ENCODE measurements around the gene SELENOM. TPM values are rescaled to one million over a fixed set of nuclear protein-coding genes. Genes with fewer than 3 reads are reported as not detected.

SELENOM gene
- total RNA-seq, 1 donor from 2014 or later = 40.9 TPM

DNA sequence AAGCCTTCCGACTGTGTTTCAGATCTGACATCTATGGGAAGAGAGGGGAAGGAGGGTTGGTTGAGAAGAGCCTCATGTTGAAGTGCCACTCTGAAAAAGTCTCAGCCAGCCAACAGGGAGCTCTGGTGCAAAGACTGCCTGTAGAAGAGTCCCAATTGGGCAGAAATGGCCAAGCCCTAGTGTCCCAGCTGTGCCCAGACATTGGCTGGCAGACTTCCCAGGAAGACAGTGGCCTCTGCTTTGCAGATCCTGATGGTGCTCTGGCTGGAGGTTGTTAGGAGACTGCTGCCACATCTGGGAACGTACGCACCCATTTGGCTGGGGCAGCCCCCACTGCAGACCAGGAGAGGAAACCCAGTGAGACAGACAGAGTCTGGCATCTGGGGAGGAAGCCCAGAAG, 36.2 kb upstream of the SELENOM start:
- Mint-ChIP-seq H3K27me3 (ENCODE audit: unreplicated experiment) (peaks cover 3% of the 10 kb centered on the region), H3K4me3 (ENCODE audit: unreplicated experiment) (no peak overlapping the region), H3K4me1 (ENCODE audit: low read depth, unreplicated experiment) (peaks cover 2% of the 10 kb centered on the region), H3K36me3 (ENCODE audit: unreplicated experiment) (no peaks in the 10 kb centered on the region), H3K9me3 (ENCODE audit: unreplicated experiment) (peaks cover 4% of the 10 kb centered on the region), H3K27ac (ENCODE audit: unreplicated experiment) (no peak overlapping the region)
- TF ChIP-seq, protein P1, sequence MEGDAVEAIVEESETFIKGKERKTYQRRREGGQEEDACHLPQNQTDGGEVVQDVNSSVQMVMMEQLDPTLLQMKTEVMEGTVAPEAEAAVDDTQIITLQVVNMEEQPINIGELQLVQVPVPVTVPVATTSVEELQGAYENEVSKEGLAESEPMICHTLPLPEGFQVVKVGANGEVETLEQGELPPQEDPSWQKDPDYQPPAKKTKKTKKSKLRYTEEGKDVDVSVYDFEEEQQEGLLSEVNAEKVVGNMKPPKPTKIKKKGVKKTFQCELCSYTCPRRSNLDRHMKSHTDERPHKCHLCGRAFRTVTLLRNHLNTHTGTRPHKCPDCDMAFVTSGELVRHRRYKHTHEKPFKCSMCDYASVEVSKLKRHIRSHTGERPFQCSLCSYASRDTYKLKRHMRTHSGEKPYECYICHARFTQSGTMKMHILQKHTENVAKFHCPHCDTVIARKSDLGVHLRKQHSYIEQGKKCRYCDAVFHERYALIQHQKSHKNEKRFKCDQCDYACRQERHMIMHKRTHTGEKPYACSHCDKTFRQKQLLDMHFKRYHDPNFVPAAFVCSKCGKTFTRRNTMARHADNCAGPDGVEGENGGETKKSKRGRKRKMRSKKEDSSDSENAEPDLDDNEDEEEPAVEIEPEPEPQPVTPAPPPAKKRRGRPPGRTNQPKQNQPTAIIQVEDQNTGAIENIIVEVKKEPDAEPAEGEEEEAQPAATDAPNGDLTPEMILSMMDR (IDR thresholded peaks at IDR 0.05; ENCODE audit: partially characterized antibody, unreplicated experiment) = no peak
- DNase-seq = no peak

DNA sequence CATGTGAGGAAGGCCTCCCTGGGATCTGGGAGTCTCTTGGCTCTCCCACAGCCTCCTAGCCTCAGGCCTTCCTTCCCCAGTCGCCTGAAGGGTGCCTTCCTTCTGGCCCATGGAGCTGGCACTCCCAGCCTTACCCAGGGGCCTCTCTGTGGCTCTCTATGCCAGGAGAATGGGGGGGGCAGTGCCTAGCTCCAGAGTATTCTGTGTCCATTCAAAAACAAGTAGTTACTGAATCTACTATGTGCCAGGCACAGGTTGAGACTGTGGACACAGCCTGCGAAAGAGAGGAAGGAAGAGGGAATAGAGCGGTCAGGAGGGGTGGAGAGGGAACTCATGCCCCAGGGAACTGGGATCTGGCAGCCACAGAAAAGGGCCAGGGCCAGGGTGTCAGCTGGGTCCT, 35.7 kb upstream of the SELENOM start:
- DNase-seq = no peak
- TF ChIP-seq, protein P1 (IDR thresholded peaks at IDR 0.05; ENCODE audit: partially characterized antibody, unreplicated experiment) = no peak
- Mint-ChIP-seq H3K9me3 (ENCODE audit: unreplicated experiment) (peaks cover 4% of the 10 kb centered on the region), H3K36me3 (ENCODE audit: unreplicated experiment) (no peaks in the 10 kb centered on the region), H3K27me3 (ENCODE audit: unreplicated experiment) (peaks cover 3% of the 10 kb centered on the region), H3K4me3 (ENCODE audit: unreplicated experiment) (no peak overlapping the region), H3K4me1 (ENCODE audit: low read depth, unreplicated experiment) (peaks cover 2% of the 10 kb centered on the region), H3K27ac (ENCODE audit: unreplicated experiment) (no peak overlapping the region)

DNA sequence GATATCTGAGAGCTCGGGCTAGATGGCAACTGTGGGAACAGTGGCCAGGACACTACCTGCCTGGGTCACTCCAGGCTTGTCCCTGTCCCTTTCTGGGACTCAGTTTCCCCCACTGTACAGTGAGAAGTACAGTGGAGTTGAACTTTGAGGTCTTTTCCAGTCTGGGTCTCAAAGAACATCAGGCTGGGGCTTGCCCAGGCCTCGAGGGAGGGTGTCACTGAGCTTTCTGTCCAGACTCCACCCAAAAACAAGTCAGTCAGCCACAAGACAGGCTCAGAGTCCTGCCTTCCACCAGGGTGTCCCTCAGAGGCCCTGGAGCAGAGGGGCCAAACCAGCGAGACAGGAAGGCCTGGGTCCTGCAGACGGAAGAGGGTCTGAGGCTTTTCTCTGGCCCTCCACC, 34.9 kb upstream of the SELENOM start:
- H3K36me3 Mint-ChIP-seq (ENCODE audit: unreplicated experiment) = no peaks in the 10 kb centered on the region
- H3K9me3 Mint-ChIP-seq (ENCODE audit: unreplicated experiment) = peaks cover 4% of the 10 kb centered on the region
- no peak overlapping the region for H3K4me3 Mint-ChIP-seq (ENCODE audit: unreplicated experiment)
- H3K27me3 Mint-ChIP-seq (ENCODE audit: unreplicated experiment) = peaks cover 4% of the 10 kb centered on the region
- peaks cover 2% of the 10 kb centered on the region for H3K4me1 Mint-ChIP-seq (ENCODE audit: low read depth, unreplicated experiment)
- no peak overlapping the region for H3K27ac Mint-ChIP-seq (ENCODE audit: unreplicated experiment)
- DNase-seq = no peak
- TF ChIP-seq, protein P1 (IDR thresholded peaks at IDR 0.05; ENCODE audit: partially characterized antibody, unreplicated experiment) = no peak

DNA sequence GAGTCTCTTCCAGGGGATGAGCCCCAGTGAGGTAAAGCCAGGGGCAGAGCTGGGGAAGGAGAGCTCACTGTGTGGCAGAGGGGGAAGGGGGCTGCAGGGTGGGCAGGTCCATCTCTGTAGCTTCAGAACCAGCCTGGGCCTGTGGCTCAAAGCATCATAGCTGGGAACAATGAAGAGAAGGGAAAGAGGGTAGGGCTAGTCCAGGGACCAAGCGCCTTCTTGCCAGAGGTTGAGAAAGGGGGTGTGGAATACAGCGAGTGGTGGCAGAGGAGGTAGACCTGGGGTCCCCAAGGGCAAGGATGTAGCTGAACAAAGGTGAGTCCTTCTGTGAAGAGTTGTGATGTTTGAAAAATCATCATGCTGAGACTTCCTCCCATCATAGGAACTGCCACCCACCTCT, 34.2 kb upstream of the SELENOM start:
- no peak for DNase-seq
- no peak overlapping the region for H3K4me3 Mint-ChIP-seq (ENCODE audit: unreplicated experiment)
- no peak overlapping the region for H3K27ac Mint-ChIP-seq (ENCODE audit: unreplicated experiment)
- peaks cover 4% of the 10 kb centered on the region for H3K9me3 Mint-ChIP-seq (ENCODE audit: unreplicated experiment)
- peaks cover 2% of the 10 kb centered on the region for H3K4me1 Mint-ChIP-seq (ENCODE audit: low read depth, unreplicated experiment)
- peaks cover 5% of the 10 kb centered on the region for H3K27me3 Mint-ChIP-seq (ENCODE audit: unreplicated experiment)
- TF ChIP-seq, protein P1 (IDR thresholded peaks at IDR 0.05; ENCODE audit: partially characterized antibody, unreplicated experiment) = no peak
- no peaks in the 10 kb centered on the region for H3K36me3 Mint-ChIP-seq (ENCODE audit: unreplicated experiment)

DNA sequence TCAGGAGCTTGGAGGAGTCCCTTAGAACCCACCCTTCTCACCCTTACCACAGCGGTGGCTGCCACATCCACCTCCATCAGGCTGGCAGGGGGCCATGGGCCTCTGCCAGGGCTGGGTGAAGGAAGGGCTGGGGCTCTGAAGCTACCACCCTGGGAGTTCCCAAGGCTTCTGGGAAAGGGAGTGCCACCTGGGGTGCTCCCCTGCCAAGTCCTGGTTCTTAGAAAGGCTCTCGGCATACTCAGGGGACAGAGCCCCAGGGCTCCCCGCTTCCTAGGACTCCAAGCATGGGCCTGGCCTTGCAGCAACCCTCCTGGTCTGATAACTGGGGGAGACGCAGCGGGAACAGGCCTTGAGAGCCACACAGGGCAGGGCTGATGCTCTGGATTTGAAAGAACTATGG, 33.4 kb upstream of the SELENOM start:
- H3K36me3 Mint-ChIP-seq (ENCODE audit: unreplicated experiment) = no peaks in the 10 kb centered on the region
- peaks cover 2% of the 10 kb centered on the region for H3K4me1 Mint-ChIP-seq (ENCODE audit: low read depth, unreplicated experiment)
- TF ChIP-seq, protein P1 (IDR thresholded peaks at IDR 0.05; ENCODE audit: partially characterized antibody, unreplicated experiment) = no peak
- no peak overlapping the region for H3K27ac Mint-ChIP-seq (ENCODE audit: unreplicated experiment)
- H3K27me3 Mint-ChIP-seq (ENCODE audit: unreplicated experiment) = peaks cover 5% of the 10 kb centered on the region
- DNase-seq = no peak
- no peak overlapping the region for H3K4me3 Mint-ChIP-seq (ENCODE audit: unreplicated experiment)
- peaks cover 2% of the 10 kb centered on the region for H3K9me3 Mint-ChIP-seq (ENCODE audit: unreplicated experiment)

All from glutamatergic neuron (in vitro differentiated cells).